Osteocyte (in vitro differentiated cells): Measurements from ENCODE around the gene RASAL1. TPM values are rescaled to one million over a fixed set of nuclear protein-coding genes. Genes with fewer than 3 reads are reported as not detected.

ENCODE experiments used
- DNase-seq: peaks from one replicate; pipeline ENCODE4 v3.0.0; 2021; ENCODE audit warnings: mixed read lengths; ENCODE audit not compliant: unreplicated experiment; ENCODE audit errors: extremely low spot score
- H3K27ac Mint-ChIP-seq: one replicate; pipeline ENCODE4 v1.8.0; 2021; ENCODE audit warnings: mild to moderate bottlenecking, mixed read lengths; ENCODE audit not compliant: unreplicated experiment
- H3K27me3 Mint-ChIP-seq: one replicate; pipeline ENCODE4 v1.8.0; 2021; ENCODE audit warnings: mixed read lengths; ENCODE audit not compliant: unreplicated experiment
- H3K36me3 Mint-ChIP-seq: one replicate; pipeline ENCODE4 v1.8.0; 2021; ENCODE audit warnings: mixed read lengths; ENCODE audit not compliant: unreplicated experiment
- H3K4me1 Mint-ChIP-seq: one replicate; pipeline ENCODE4 v1.8.0; 2021; ENCODE audit warnings: mixed read lengths; ENCODE audit not compliant: unreplicated experiment
- H3K4me3 Mint-ChIP-seq: one replicate; pipeline ENCODE4 v1.8.0; 2021; ENCODE audit warnings: mild to moderate bottlenecking, moderate library complexity, mixed read lengths; ENCODE audit not compliant: unreplicated experiment
- H3K9me3 Mint-ChIP-seq: one replicate; pipeline ENCODE4 v1.8.0; 2021; ENCODE audit warnings: mixed read lengths; ENCODE audit not compliant: unreplicated experiment
- total RNA-seq: library from RNA; stranded (reverse); gene quantifications from 2 replicates; pipeline ENCODE4 v1.2.1, GENCODE V29; 2021
- TF ChIP-seq, protein P1 (sequence below): fragments of 200-600 bp; sonication (generic); IDR thresholded peaks from 2 replicates; pipeline ENCODE4 v1.5.0; 2021; ENCODE audit warnings: antibody characterized with exemption, mild to moderate bottlenecking, moderate library complexity

Gene RASAL1
- total RNA-seq, 1 donor from 2014 or later, result not detected

DNA sequence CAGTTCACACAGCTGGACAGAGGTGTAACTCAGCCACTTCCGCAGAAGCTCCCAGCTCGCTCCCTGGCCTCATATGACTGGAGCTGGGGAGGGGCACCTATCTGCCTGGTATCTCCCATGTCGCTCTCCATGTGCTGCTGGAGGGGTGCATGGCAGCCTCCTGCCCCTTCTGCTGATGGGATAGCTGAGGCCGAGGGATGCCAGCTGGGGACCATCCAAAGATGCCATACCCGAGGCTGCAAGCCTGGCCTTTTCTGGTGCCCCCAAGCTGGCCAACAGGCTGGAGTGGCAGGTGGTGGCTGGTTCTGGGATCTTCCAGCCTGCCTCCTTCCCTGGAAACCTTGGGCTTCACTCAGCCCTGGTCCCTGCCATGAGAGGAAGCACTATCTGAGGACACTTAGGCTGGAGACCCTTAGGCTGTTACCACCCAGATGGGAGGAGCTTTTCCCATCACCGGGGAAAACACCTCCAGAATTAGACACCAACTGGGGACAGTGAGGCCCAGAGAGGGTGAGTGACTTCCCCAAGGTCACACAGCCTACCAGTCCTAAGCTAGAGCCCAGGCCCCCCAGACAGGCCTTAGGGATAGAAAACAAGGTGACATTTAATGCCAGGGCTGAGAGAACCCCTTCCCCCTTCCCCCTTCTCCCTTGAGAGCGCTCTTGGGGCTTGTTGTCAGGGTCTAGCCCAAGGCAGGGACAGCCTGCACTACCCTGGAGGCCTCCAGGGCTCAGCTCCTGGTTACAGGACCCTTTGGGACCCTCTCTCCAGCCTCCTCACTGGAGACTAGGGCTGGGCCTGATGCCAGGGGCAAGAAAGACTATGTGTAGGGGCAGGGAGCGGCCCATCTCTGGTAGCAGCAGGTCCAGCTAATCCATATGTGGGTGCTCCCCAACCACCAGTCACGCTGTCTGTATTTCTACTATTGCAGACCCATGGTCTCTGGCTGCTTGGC lies 71.9 kb downstream of the RASAL1 start:
- Mint-ChIP-seq H3K27me3 (peaks cover 21% of the 10 kb centered on the region), H3K4me1 (no peaks in the 10 kb centered on the region), H3K27ac (no peak overlapping the region), H3K9me3 (no peaks in the 10 kb centered on the region), H3K4me3 (no peak overlapping the region), H3K36me3 (no peaks in the 10 kb centered on the region)
- TF ChIP-seq, protein P1, sequence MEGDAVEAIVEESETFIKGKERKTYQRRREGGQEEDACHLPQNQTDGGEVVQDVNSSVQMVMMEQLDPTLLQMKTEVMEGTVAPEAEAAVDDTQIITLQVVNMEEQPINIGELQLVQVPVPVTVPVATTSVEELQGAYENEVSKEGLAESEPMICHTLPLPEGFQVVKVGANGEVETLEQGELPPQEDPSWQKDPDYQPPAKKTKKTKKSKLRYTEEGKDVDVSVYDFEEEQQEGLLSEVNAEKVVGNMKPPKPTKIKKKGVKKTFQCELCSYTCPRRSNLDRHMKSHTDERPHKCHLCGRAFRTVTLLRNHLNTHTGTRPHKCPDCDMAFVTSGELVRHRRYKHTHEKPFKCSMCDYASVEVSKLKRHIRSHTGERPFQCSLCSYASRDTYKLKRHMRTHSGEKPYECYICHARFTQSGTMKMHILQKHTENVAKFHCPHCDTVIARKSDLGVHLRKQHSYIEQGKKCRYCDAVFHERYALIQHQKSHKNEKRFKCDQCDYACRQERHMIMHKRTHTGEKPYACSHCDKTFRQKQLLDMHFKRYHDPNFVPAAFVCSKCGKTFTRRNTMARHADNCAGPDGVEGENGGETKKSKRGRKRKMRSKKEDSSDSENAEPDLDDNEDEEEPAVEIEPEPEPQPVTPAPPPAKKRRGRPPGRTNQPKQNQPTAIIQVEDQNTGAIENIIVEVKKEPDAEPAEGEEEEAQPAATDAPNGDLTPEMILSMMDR, result no peak
- DNase-seq, result no peak

DNA sequence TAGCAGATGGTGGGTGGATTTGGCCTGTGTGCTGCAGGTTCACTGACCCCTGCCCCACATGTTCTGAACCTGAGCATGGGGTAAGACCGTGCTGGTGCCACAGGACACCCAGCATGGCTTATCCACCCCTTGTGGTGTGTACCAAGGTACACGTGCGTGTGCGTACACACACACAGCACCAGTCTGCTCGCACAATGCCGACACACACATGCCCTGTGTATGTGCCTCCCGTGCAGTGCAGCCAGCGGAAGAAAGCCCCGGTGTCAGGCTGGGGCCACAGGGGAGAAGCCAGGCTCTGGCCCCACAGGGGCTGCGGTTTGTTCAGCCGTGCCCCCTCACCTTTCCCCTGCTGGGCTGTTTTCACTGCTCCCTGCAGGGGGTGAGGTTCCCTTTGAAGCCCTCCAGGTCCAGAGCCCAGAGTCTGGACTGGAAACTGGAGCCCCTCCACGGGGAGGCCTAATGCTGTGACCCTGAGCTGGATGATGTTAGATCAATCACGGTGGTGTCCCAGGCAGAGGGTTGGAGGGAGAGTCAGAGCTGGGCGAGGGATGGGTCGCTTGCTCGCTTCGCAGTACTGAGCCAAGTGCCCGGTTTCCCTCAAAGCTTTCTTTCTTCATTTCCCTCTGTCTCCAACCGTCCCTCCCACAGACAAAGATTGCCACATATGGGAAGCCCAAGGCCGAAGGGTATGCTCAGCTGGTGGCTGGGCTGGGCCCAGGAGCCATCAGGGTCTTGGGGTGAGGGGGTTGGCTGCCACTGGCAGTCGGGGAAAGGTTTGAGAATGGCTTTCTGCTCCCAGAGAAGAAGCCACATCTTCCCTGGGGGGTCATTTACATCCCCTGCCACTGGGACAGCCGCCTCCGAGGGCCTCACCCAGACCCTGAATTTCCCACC lies 72.8 kb downstream of the RASAL1 start:
- TF ChIP-seq, protein P1, result no peak
- no peak for DNase-seq
- H3K27me3 Mint-ChIP-seq, result peaks cover 20% of the 10 kb centered on the region
- no peaks in the 10 kb centered on the region for H3K9me3 Mint-ChIP-seq
- H3K4me1 Mint-ChIP-seq, result no peaks in the 10 kb centered on the region
- H3K36me3 Mint-ChIP-seq, result no peaks in the 10 kb centered on the region
- H3K27ac Mint-ChIP-seq, result no peak overlapping the region
- H3K4me3 Mint-ChIP-seq, result no peak overlapping the region

DNA sequence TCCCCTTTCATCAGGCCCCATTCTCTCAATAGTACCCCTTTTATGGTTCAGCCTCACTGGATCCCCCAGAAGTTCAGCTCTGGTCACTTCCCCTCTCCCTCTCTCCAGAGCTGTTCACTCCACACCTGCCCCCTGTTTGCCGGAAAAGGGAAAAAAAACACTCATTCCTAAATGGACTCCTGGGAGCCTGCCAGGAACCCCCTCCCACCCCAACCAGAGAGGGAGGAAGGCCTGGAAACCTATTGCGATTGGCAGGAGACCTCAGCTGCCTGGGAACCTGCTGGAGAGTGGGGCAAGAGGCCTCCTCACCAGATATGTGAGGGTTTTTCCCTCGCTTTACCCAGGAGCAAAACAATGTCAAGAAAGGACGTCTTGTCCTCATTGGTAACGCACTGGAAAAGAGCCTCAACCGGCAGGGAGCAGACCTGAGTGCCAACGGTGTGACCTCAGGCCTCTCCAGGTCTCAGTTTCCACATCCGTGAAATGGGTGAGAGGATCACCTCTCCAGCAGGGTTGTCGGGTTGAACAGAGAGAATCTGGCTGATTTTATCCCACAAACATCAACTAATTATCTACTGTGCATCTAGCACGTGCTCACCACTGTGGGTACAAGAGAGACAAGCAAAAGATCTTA lies 74.4 kb downstream of the RASAL1 start:
- Mint-ChIP-seq H3K36me3 (no peaks in the 10 kb centered on the region), H3K4me3 (no peak overlapping the region), H3K4me1 (no peaks in the 10 kb centered on the region), H3K27me3 (peaks cover 25% of the 10 kb centered on the region), H3K27ac (no peak overlapping the region), H3K9me3 (no peaks in the 10 kb centered on the region)
- DNase-seq, result no peak
- TF ChIP-seq, protein P1, result no peak

DNA sequence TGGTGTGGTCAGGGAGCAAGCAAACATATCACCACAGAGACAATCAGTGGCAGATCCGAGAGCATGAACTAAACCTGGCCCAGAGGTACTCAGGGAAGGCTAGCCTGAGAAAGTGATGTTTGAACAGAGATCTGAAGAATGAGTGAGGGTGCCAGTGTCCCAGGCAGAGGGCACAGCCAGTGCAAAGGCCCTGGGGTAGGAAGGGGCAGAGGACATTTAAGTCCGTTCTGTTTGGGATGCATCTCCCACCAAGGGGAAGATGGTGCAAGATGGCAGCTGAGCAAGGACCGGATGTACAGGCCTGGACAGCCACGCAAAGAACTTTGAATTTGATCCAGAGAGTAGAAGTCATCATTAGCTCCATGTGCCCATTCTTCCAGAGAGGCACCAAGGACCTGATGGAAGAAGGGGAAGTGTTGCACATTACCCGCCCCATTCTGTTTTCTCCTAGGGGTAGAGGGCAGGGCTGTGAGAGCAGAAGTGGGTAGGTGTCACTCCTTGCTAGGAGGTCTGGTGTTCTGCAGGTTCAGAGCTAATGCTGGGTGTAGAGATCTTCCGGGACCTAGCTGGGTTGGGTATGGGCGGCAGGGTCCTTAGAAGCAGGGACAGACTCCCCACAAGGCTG lies 75.1 kb downstream of the RASAL1 start:
- Mint-ChIP-seq H3K27ac (no peak overlapping the region), H3K4me3 (no peak overlapping the region), H3K36me3 (no peaks in the 10 kb centered on the region), H3K27me3 (peaks cover 26% of the 10 kb centered on the region), H3K4me1 (no peaks in the 10 kb centered on the region), H3K9me3 (no peaks in the 10 kb centered on the region)
- TF ChIP-seq, protein P1, result no peak
- no peak for DNase-seq
